Loucy (cell line): ENCODE results near the gene LTK.
A peak's percentile ranks its signal among the peaks of the same experiment; 100 is the strongest.

Experiments used
- H2AFZ ChIP-seq: fragments of 200-600 bp; sonication (generic); 2 replicates; pipeline ENCODE4 v1.6.0; 2016; ENCODE audit warnings: antibody characterized with exemption, mild to moderate bottlenecking, low read length, moderate library complexity
- H3F3A ChIP-seq: fragments of 200-600 bp; 2 replicates; pipeline ENCODE4 v1.6.0; 2016; ENCODE audit warnings: antibody characterized with exemption, low read depth, mild to moderate bottlenecking
- H3K27me3 ChIP-seq: fragments of 200-600 bp; sonication (generic); 2 replicates; pipeline ENCODE4 v1.6.1; 2014; ENCODE audit warnings: low read length, mild to moderate bottlenecking; ENCODE audit not compliant: insufficient read depth, poor library complexity, severe bottlenecking
- H3K36me3 ChIP-seq: fragments of 200-600 bp; sonication (generic); 2 replicates; pipeline ENCODE4 v1.6.1; 2016; ENCODE audit warnings: low read length; ENCODE audit not compliant: insufficient read depth
- H3K4me1 ChIP-seq: fragments of 200-600 bp; sonication (generic); 2 replicates; pipeline ENCODE4 v1.5.1; 2014; ENCODE audit warnings: low read length, mild to moderate bottlenecking; ENCODE audit not compliant: insufficient read depth, poor library complexity, severe bottlenecking
- H3K4me2 ChIP-seq: fragments of 200-600 bp; sonication (generic); 2 replicates; pipeline ENCODE4 v1.6.0; 2014; ENCODE audit warnings: antibody characterized with exemption, low read length, low read depth, mild to moderate bottlenecking; ENCODE audit not compliant: poor library complexity, severe bottlenecking
- H3K4me3 ChIP-seq: fragments of 200-600 bp; sonication (generic); 2 replicates; pipeline ENCODE4 v1.5.1; 2014; ENCODE audit warnings: low read length, mild to moderate bottlenecking, mixed read lengths; ENCODE audit not compliant: poor library complexity, severe bottlenecking
- H3K79me2 ChIP-seq: fragments of 200-600 bp; sonication (generic); 2 replicates; pipeline ENCODE4 v1.6.1; 2014; ENCODE audit warnings: low read length; ENCODE audit not compliant: insufficient read depth
- H3K9ac ChIP-seq: fragments of 200-600 bp; sonication (generic); 2 replicates; pipeline ENCODE4 v1.6.0; 2014; ENCODE audit warnings: mild to moderate bottlenecking, low read depth, low read length, moderate library complexity; ENCODE audit not compliant: poor library complexity, severe bottlenecking
- H3K9me2 ChIP-seq: fragments of 200-600 bp; sonication (generic); replicated peaks from 2 replicates; pipeline ENCODE4 v1.6.1; 2016; ENCODE audit warnings: low read depth, low read length, mixed read lengths
- H3K9me3 ChIP-seq: fragments of 200-600 bp; sonication (generic); 2 replicates; pipeline ENCODE4 v1.6.1; 2014; ENCODE audit warnings: mild to moderate bottlenecking, antibody characterized with exemption, low read length, low read depth; ENCODE audit not compliant: insufficient read depth
- H4K20me1 ChIP-seq: fragments of 200-600 bp; sonication (generic); 2 replicates; pipeline ENCODE4 v1.6.0; 2014; ENCODE audit warnings: antibody characterized with exemption, low read length, mild to moderate bottlenecking; ENCODE audit not compliant: insufficient read depth, poor library complexity, severe bottlenecking
- CTCF ChIP-seq: fragments of 200-600 bp; sonication (generic); conservative IDR thresholded peaks from 2 replicates; pipeline ENCODE4 v1.5.1; 2014; ENCODE audit warnings: mild to moderate bottlenecking, antibody characterized with exemption, low read length
- EZH2phosphoT487 ChIP-seq: fragments of 200-600 bp; IDR thresholded peaks from 2 replicates; pipeline ENCODE4 v1.6.1; 2018; ENCODE audit warnings: antibody characterized with exemption, mild to moderate bottlenecking, moderate library complexity, borderline replicate concordance

The LTK gene

GRCh38 chr15:41491889-41492288 is 21.7 kb downstream of the LTK start:
- H3K4me2 ChIP-seq, result no peak overlapping the region
- no peaks in the 10 kb centered on the region for H3K27me3 ChIP-seq

GRCh38 chr15:41490355-41490754 is 23.3 kb downstream of the LTK start:
- H3K79me2 ChIP-seq, result no peaks in the 10 kb centered on the region
- no peak overlapping the region for H3K4me2 ChIP-seq
- H3K4me3 ChIP-seq, result no peak overlapping the region
- TF ChIP-seq CTCF (no peak), EZH2phosphoT487 (no peak)
- no peak overlapping the region for H2AFZ ChIP-seq
- no peak overlapping the region for H3K9ac ChIP-seq
- H3K36me3 ChIP-seq, result no peaks in the 10 kb centered on the region
- H3K4me1 ChIP-seq, result peaks cover 18% of the 10 kb centered on the region
- no peaks in the 10 kb centered on the region for H3K9me2 ChIP-seq
- H3F3A ChIP-seq, result no peaks in the 10 kb centered on the region
- no peaks in the 10 kb centered on the region for H4K20me1 ChIP-seq
- no peaks in the 10 kb centered on the region for H3K9me3 ChIP-seq
- no peaks in the 10 kb centered on the region for H3K27me3 ChIP-seq

More at GRCh38 chr15:41491889-41492288, 21.7 kb downstream of the LTK start:
- no peak overlapping the region for H2AFZ ChIP-seq
- no peaks in the 10 kb centered on the region for H3F3A ChIP-seq
- no peaks in the 10 kb centered on the region for H3K9me3 ChIP-seq
- H3K79me2 ChIP-seq, result no peaks in the 10 kb centered on the region
- peaks cover 18% of the 10 kb centered on the region for H3K4me1 ChIP-seq
- peak overlapping the region; percentile 92 for H3K9ac ChIP-seq
- H3K9me2 ChIP-seq, result no peaks in the 10 kb centered on the region
- H3K36me3 ChIP-seq, result no peaks in the 10 kb centered on the region
- no peaks in the 10 kb centered on the region for H4K20me1 ChIP-seq
- TF ChIP-seq EZH2phosphoT487, result no peak
- TF ChIP-seq CTCF, result no peak
- H3K4me3 ChIP-seq, result no peak overlapping the region

- Histone ChIP-seq H3K9me3 (no peaks in the 10 kb centered on the region), H3K27me3 (no peaks in the 10 kb centered on the region), H3K4me1 (peaks cover 18% of the 10 kb centered on the region), H3K9ac (no peak overlapping the region), H3K4me3 (no peak overlapping the region), H3K4me2 (no peak overlapping the region), H3K36me3 (no peaks in the 10 kb centered on the region), H3F3A (no peaks in the 10 kb centered on the region), H3K9me2 (no peaks in the 10 kb centered on the region), H2AFZ (no peak overlapping the region), H4K20me1 (no peaks in the 10 kb centered on the region), H3K79me2 (no peaks in the 10 kb centered on the region)
- TF ChIP-seq CTCF (no peak), EZH2phosphoT487 (no peak)
These were observed 24.0 kb downstream of the LTK start for GRCh38 chr15:41489641-41490040.
